CD8-positive, alpha-beta memory T cell (primary cell): Measurements from ENCODE around the gene MYLK4. TPM values are rescaled to one million over a fixed set of nuclear protein-coding genes. Genes with fewer than 3 reads are reported as not detected.

Experiments
- CTCF ChIA-PET: fragments of 350-600 bp; sonication (Branson Sonifier 250); formaldehyde crosslinking; loops from one replicate; lab custom pipeline; 2021; ENCODE audit warnings: antibody characterized with exemption; lab: Charles Lee
- POLR2A ChIA-PET: fragments of 350-600 bp; sonication (Branson Sonifier 250); formaldehyde crosslinking; loops from one replicate; lab custom pipeline; 2021; ENCODE audit warnings: antibody characterized with exemption; lab: Charles Lee
- DNase-seq, 5 donors: peaks; one replicate each; pipeline versions ENCODE4 v3.0.0 to v3.0.0-alpha.2; 2020 to 2022; ENCODE audit warnings: mixed read lengths in 1 of 5
- H3K27ac ChIP-seq: one replicate; pipeline ENCODE4 v1.7.0; 2013; ENCODE audit warnings: low read depth, mild to moderate bottlenecking, low read length, moderate library complexity
- H3K27me3 ChIP-seq: 2 replicates; pipeline ENCODE4 v1.7.0; 2013; ENCODE audit warnings: low read length, mild to moderate bottlenecking; ENCODE audit not compliant: insufficient read depth, poor library complexity, severe bottlenecking
- H3K36me3 ChIP-seq: 2 replicates; pipeline ENCODE4 v1.7.0; 2013; ENCODE audit warnings: mild to moderate bottlenecking, low read length, moderate library complexity; ENCODE audit not compliant: insufficient read depth
- H3K4me1 ChIP-seq: 2 replicates; pipeline ENCODE4 v1.7.0; 2013; ENCODE audit warnings: mild to moderate bottlenecking, low read length, moderate library complexity; ENCODE audit not compliant: insufficient read depth
- H3K4me3 ChIP-seq: 2 replicates; pipeline ENCODE4 v1.7.0; 2013; ENCODE audit warnings: mild to moderate bottlenecking, low read length
- H3K9me3 ChIP-seq: 2 replicates; pipeline ENCODE4 v1.7.0; 2013; ENCODE audit warnings: mild to moderate bottlenecking, low read length
- H3K27ac Mint-ChIP-seq, 8 donors: one replicate each; pipeline ENCODE4 v1.8.0; 2020 to 2021; ENCODE audit warnings: mixed read lengths in 8 of 8, mild to moderate bottlenecking in 6 of 8, inconsistent platforms in 3 of 8, moderate library complexity in 3 of 8
- H3K27me3 Mint-ChIP-seq, 2 donors: one replicate each; pipeline ENCODE4 v1.8.0; 2020 to 2021; ENCODE audit warnings: mixed read lengths in 2 of 2, mild to moderate bottlenecking in 1 of 2, moderate library complexity in 1 of 2
- H3K36me3 Mint-ChIP-seq, 3 donors: one replicate each; pipeline ENCODE4 v1.8.0; 2020 to 2021; ENCODE audit warnings: mixed read lengths in 3 of 3, inconsistent platforms in 1 of 3, mild to moderate bottlenecking in 1 of 3
- H3K4me1 Mint-ChIP-seq, 3 donors: one replicate each; pipeline ENCODE4 v1.8.0; 2020 to 2021; ENCODE audit warnings: mixed read lengths in 3 of 3, inconsistent platforms in 1 of 3, mild to moderate bottlenecking in 1 of 3
- H3K4me3 Mint-ChIP-seq, 7 donors: one replicate each; pipeline ENCODE4 v1.8.0; 2020 to 2021; ENCODE audit warnings: mixed read lengths in 7 of 7, mild to moderate bottlenecking in 6 of 7, moderate library complexity in 4 of 7, inconsistent platforms in 2 of 7
- H3K9me3 Mint-ChIP-seq, 5 donors: one replicate each; pipeline ENCODE4 v1.8.0; 2020 to 2022; ENCODE audit warnings: mixed read lengths in 5 of 5, mild to moderate bottlenecking in 3 of 5, moderate library complexity in 2 of 5, inconsistent platforms in 1 of 5
- polyA plus RNA-seq: library from polyadenylated mRNA; unstranded; fragments of 300-500 nt; fragmentation: Illumina TruSeq; gene quantifications from one replicate; pipeline ENCODE4 v1.2.3, GENCODE V29; 2021
- total RNA-seq, 2 experiments: library from RNA; stranded (reverse); gene quantifications; one replicate each; pipeline ENCODE4 v1.2.3, GENCODE V29; 2021

The MYLK4 gene
- total and polyA plus RNA-seq, 3 experiments from 2014 or later, result 0.22 to 0.24 (median 0.24) TPM

- no peaks in the 10 kb centered on the region for H3K27me3 Mint-ChIP-seq
- peak overlapping the region in 4 of 8 donors; percentile 25 to 76 (median 40) for H3K27ac Mint-ChIP-seq
- Histone ChIP-seq H3K4me3 (no peak overlapping the region), H3K27me3 (no peaks in the 10 kb centered on the region), H3K36me3 (peaks cover 18% of the 10 kb centered on the region), H3K4me1 (no peaks in the 10 kb centered on the region), H3K27ac (no peak overlapping the region), H3K9me3 (no peaks in the 10 kb centered on the region)
- CTCF ChIA-PET, result interaction anchor here (1.3 kb wide), 1 partner anchor 14 kb away, joined by 5 read pairs; no protein-coding TSS in a partner anchor
- peaks cover 40 to 62% (median 60%) of the 10 kb centered on the region in 3 donors for H3K4me1 Mint-ChIP-seq
- no peak overlapping the region for H3K4me3 Mint-ChIP-seq
- H3K9me3 Mint-ChIP-seq, result no peaks in the 10 kb centered on the region
- peaks cover 0 to 82% (median 6%) of the 10 kb centered on the region in 3 donors for H3K36me3 Mint-ChIP-seq
- DNase-seq, result no peak
- POLR2A ChIA-PET, result no interaction called here
These were observed 26.5 kb upstream of the MYLK4 start for GRCh38 chr6:2777249-2777648.

- H3K4me1 ChIP-seq, result no peaks in the 10 kb centered on the region
- Mint-ChIP-seq H3K27ac (peak overlapping the region in 2 of 8 donors; percentile 29 to 65), H3K4me1 (peaks cover 50 to 82% (median 72%) of the 10 kb centered on the region in 3 donors), H3K36me3 (peaks cover 0 to 80% (median 10%) of the 10 kb centered on the region in 3 donors), H3K27me3 (no peaks in the 10 kb centered on the region), H3K9me3 (no peaks in the 10 kb centered on the region), H3K4me3 (no peak overlapping the region)
- no peak overlapping the region for H3K27ac ChIP-seq
- H3K4me3 ChIP-seq, result no peak overlapping the region
- no peaks in the 10 kb centered on the region for H3K9me3 ChIP-seq
- CTCF ChIA-PET, result interaction anchor here (0.8 kb wide), 1 partner anchor 17 kb away, joined by 3 read pairs; no protein-coding TSS in a partner anchor
- H3K36me3 ChIP-seq, result peaks cover 20% of the 10 kb centered on the region
- H3K27me3 ChIP-seq, result no peaks in the 10 kb centered on the region
- POLR2A ChIA-PET, result no interaction called here
- no peak for DNase-seq
These were observed 24.3 kb upstream of the MYLK4 start for GRCh38 chr6:2775003-2775402.

- no peak overlapping the region for H3K4me3 ChIP-seq
- no peak overlapping the region for H3K27ac Mint-ChIP-seq
- ChIA-PET CTCF (interaction anchor here (1.2 to 1.9 kb wide), 2 partner anchors 11 to 216 kb away, joined by 5 to 8 read pairs; no protein-coding TSS in a partner anchor), POLR2A (no interaction called here)
- H3K4me3 Mint-ChIP-seq, result no peak overlapping the region
- peaks cover 18% of the 10 kb centered on the region for H3K36me3 ChIP-seq
- H3K4me1 Mint-ChIP-seq, result peaks cover 63 to 90% (median 84%) of the 10 kb centered on the region in 3 donors
- H3K9me3 ChIP-seq, result no peaks in the 10 kb centered on the region
- peaks cover 0 to 73% (median 13%) of the 10 kb centered on the region in 3 donors for H3K36me3 Mint-ChIP-seq
- H3K27ac ChIP-seq, result no peak overlapping the region
- no peaks in the 10 kb centered on the region for H3K27me3 ChIP-seq
- H3K4me1 ChIP-seq, result peaks cover 11% of the 10 kb centered on the region
- no peaks in the 10 kb centered on the region for H3K27me3 Mint-ChIP-seq
- no peak for DNase-seq
- H3K9me3 Mint-ChIP-seq, result no peaks in the 10 kb centered on the region
These were observed 22.7 kb upstream of the MYLK4 start for GRCh38 chr6:2773449-2773848.

- peaks cover 0 to 67% (median 14%) of the 10 kb centered on the region in 3 donors for H3K36me3 Mint-ChIP-seq
- H3K9me3 ChIP-seq, result no peaks in the 10 kb centered on the region
- H3K4me1 Mint-ChIP-seq, result peaks cover 65 to 90% (median 87%) of the 10 kb centered on the region in 3 donors
- POLR2A ChIA-PET, result no interaction called here
- no peaks in the 10 kb centered on the region for H3K27me3 Mint-ChIP-seq
- no peaks in the 10 kb centered on the region for H3K27me3 ChIP-seq
- peaks cover 17% of the 10 kb centered on the region for H3K4me1 ChIP-seq
- DNase-seq, result no peak
- H3K4me3 ChIP-seq, result no peak overlapping the region
- H3K27ac ChIP-seq, result no peak overlapping the region
- H3K9me3 Mint-ChIP-seq, result no peaks in the 10 kb centered on the region
- peak overlapping the region in 1 of 7 donors; percentile 51 for H3K4me3 Mint-ChIP-seq
- peaks cover 18% of the 10 kb centered on the region for H3K36me3 ChIP-seq
- no peak overlapping the region for H3K27ac Mint-ChIP-seq
- CTCF ChIA-PET, result interaction anchor here (1.2 to 1.9 kb wide), 2 partner anchors 10 to 217 kb away, joined by 5 to 8 read pairs; no protein-coding TSS in a partner anchor
These were observed 22.1 kb upstream of the MYLK4 start for GRCh38 chr6:2772840-2773239.

GRCh38 chr6:2771079-2771478 is 20.4 kb upstream of the MYLK4 start:
- Mint-ChIP-seq H3K27ac (no peak overlapping the region), H3K4me1 (peaks cover 70 to 92% (median 91%) of the 10 kb centered on the region in 3 donors), H3K27me3 (no peaks in the 10 kb centered on the region), H3K36me3 (peaks cover 0 to 62% (median 14%) of the 10 kb centered on the region in 3 donors), H3K9me3 (no peaks in the 10 kb centered on the region), H3K4me3 (no peak overlapping the region)
- no peak for DNase-seq
- Histone ChIP-seq H3K4me1 (peaks cover 27% of the 10 kb centered on the region), H3K36me3 (peaks cover 18% of the 10 kb centered on the region), H3K4me3 (no peak overlapping the region), H3K27ac (no peak overlapping the region), H3K9me3 (no peaks in the 10 kb centered on the region), H3K27me3 (no peaks in the 10 kb centered on the region)
- ChIA-PET CTCF (interaction anchor here (1.0 to 1.5 kb wide), 3 partner anchors 20 to 75 kb away, joined by 3 to 4 read pairs (median 4); no protein-coding TSS in a partner anchor), POLR2A (no interaction called here)

GRCh38 chr6:2770171-2770570 is 19.4 kb upstream of the MYLK4 start:
- H3K9me3 ChIP-seq, result no peaks in the 10 kb centered on the region
- H3K4me1 Mint-ChIP-seq, result peaks cover 66 to 86% (median 86%) of the 10 kb centered on the region in 3 donors
- peak overlapping the region in 1 of 7 donors; percentile 49 for H3K4me3 Mint-ChIP-seq
- H3K36me3 Mint-ChIP-seq, result peaks cover 0 to 58% (median 14%) of the 10 kb centered on the region in 3 donors
- H3K27me3 ChIP-seq, result no peaks in the 10 kb centered on the region
- H3K9me3 Mint-ChIP-seq, result no peaks in the 10 kb centered on the region
- peak overlapping the region in 1 of 8 donors; percentile 33 for H3K27ac Mint-ChIP-seq
- no peak for DNase-seq
- ChIA-PET CTCF (interaction anchor here (1.0 to 1.6 kb wide), 4 partner anchors 10 to 76 kb away, joined by 3 to 6 read pairs (median 4); no protein-coding TSS in a partner anchor), POLR2A (no interaction called here)
- peaks cover 27% of the 10 kb centered on the region for H3K4me1 ChIP-seq
- no peaks in the 10 kb centered on the region for H3K27me3 Mint-ChIP-seq
- H3K27ac ChIP-seq, result no peak overlapping the region
- H3K36me3 ChIP-seq, result peaks cover 18% of the 10 kb centered on the region
- H3K4me3 ChIP-seq, result no peak overlapping the region

- Mint-ChIP-seq H3K4me3 (peak overlapping the region; percentile 86 to 93 (median 92)), H3K27ac (peak overlapping the region in 6 of 8 donors; percentile 38 to 98 (median 68)), H3K36me3 (peaks cover 0 to 53% (median 11%) of the 10 kb centered on the region in 3 donors), H3K4me1 (peaks cover 65 to 83% (median 82%) of the 10 kb centered on the region in 3 donors), H3K9me3 (no peaks in the 10 kb centered on the region), H3K27me3 (no peaks in the 10 kb centered on the region)
- CTCF ChIA-PET, result interaction anchor here (1.4 to 1.6 kb wide), 4 partner anchors 12 to 299 kb away, joined by 3 to 6 read pairs (median 4); partner anchors contain the start of gene RIPK1
- Histone ChIP-seq H3K27ac (no peak overlapping the region), H3K9me3 (no peaks in the 10 kb centered on the region), H3K36me3 (peaks cover 11% of the 10 kb centered on the region), H3K4me3 (peak overlapping the region; percentile 7), H3K4me1 (peaks cover 34% of the 10 kb centered on the region), H3K27me3 (no peaks in the 10 kb centered on the region)
- no peak for DNase-seq
- POLR2A ChIA-PET, result interaction anchor here (0.6 kb wide), 1 partner anchor 297 kb away, joined by 3 read pairs; no protein-coding TSS in a partner anchor
These were observed 18.0 kb upstream of the MYLK4 start for GRCh38 chr6:2768696-2769095.
